ACC112 (cell line): ENCODE data around the gene NAALADL2.

Experiments used
- H2AFZ ChIP-seq: fragments of 200-600 bp; sonication (generic); one replicate; pipeline ENCODE4 v1.6.0; 2017; ENCODE audit warnings: antibody characterized with exemption, low read length; ENCODE audit not compliant: unreplicated experiment
- H3K27ac ChIP-seq: fragments of 200-600 bp; sonication (generic); 2 replicates; pipeline ENCODE4 v1.5.1; 2014; ENCODE audit warnings: low read depth, mild to moderate bottlenecking, antibody characterized with exemption, low read length, moderate library complexity
- H3K27me3 ChIP-seq: fragments of 200-600 bp; sonication (generic); 2 replicates; pipeline ENCODE4 v1.6.1; 2014; ENCODE audit warnings: mild to moderate bottlenecking, antibody characterized with exemption, low read length, moderate library complexity, mixed read lengths; ENCODE audit not compliant: insufficient read depth
- H3K36me3 ChIP-seq: fragments of 200-600 bp; sonication (generic); 2 replicates; pipeline ENCODE4 v1.6.1; 2016; ENCODE audit warnings: mild to moderate bottlenecking, antibody characterized with exemption, low read length, moderate library complexity, mixed read lengths; ENCODE audit not compliant: insufficient read depth
- H3K4me1 ChIP-seq: fragments of 200-600 bp; sonication (generic); one replicate; pipeline ENCODE4 v1.6.1; 2016; ENCODE audit warnings: low read length, mixed read lengths; ENCODE audit not compliant: insufficient read depth, unreplicated experiment, control insufficient read depth
- H3K4me3 ChIP-seq: fragments of 200-600 bp; sonication (generic); 2 replicates; pipeline ENCODE4 v1.5.1; 2014; ENCODE audit warnings: mild to moderate bottlenecking, low read depth, low read length
- H3K79me2 ChIP-seq: fragments of 200-600 bp; sonication (generic); one replicate; pipeline ENCODE4 v1.6.0; 2016; ENCODE audit warnings: low read length; ENCODE audit not compliant: control insufficient read depth, unreplicated experiment, insufficient read depth

The NAALADL2 gene

GRCh38 chr3:175839366-175840005, 980.4 kb downstream of the NAALADL2 start:
- H3K36me3 ChIP-seq, result no peaks in the 10 kb centered on the region
- no peaks in the 10 kb centered on the region for H3K79me2 ChIP-seq
- H3K27me3 ChIP-seq, result no peaks in the 10 kb centered on the region
- no peak overlapping the region for H3K4me3 ChIP-seq
- no peak overlapping the region for H3K27ac ChIP-seq
- no peaks in the 10 kb centered on the region for H3K4me1 ChIP-seq
- no peak overlapping the region for H2AFZ ChIP-seq

- Histone ChIP-seq H2AFZ (no peak overlapping the region), H3K36me3 (no peaks in the 10 kb centered on the region)
These were observed 992.4 kb downstream of the NAALADL2 start for GRCh38 chr3:175851541-175851940.

GRCh38 chr3:175852560-175852959, 993.4 kb downstream of the NAALADL2 start:
- no peak overlapping the region for H2AFZ ChIP-seq
- no peaks in the 10 kb centered on the region for H3K4me1 ChIP-seq
- H3K4me3 ChIP-seq, result no peak overlapping the region
- no peaks in the 10 kb centered on the region for H3K79me2 ChIP-seq
- no peaks in the 10 kb centered on the region for H3K27me3 ChIP-seq
- H3K27ac ChIP-seq, result no peak overlapping the region
- H3K36me3 ChIP-seq, result no peaks in the 10 kb centered on the region

More at GRCh38 chr3:175851541-175851940, 992.4 kb downstream of the NAALADL2 start:
- no peak overlapping the region for H3K27ac ChIP-seq
- no peaks in the 10 kb centered on the region for H3K79me2 ChIP-seq
- H3K27me3 ChIP-seq, result no peaks in the 10 kb centered on the region
- H3K4me3 ChIP-seq, result no peak overlapping the region
- H3K4me1 ChIP-seq, result no peaks in the 10 kb centered on the region

GRCh38 chr3:175857666-175858270, 998.6 kb downstream of the NAALADL2 start:
- Histone ChIP-seq H3K79me2 (no peaks in the 10 kb centered on the region), H3K27ac (no peak overlapping the region), H2AFZ (no peak overlapping the region), H3K4me1 (no peaks in the 10 kb centered on the region), H3K4me3 (no peak overlapping the region), H3K36me3 (no peaks in the 10 kb centered on the region), H3K27me3 (no peaks in the 10 kb centered on the region)
